ENCODE measurements around the gene STIP1.

DNA sequence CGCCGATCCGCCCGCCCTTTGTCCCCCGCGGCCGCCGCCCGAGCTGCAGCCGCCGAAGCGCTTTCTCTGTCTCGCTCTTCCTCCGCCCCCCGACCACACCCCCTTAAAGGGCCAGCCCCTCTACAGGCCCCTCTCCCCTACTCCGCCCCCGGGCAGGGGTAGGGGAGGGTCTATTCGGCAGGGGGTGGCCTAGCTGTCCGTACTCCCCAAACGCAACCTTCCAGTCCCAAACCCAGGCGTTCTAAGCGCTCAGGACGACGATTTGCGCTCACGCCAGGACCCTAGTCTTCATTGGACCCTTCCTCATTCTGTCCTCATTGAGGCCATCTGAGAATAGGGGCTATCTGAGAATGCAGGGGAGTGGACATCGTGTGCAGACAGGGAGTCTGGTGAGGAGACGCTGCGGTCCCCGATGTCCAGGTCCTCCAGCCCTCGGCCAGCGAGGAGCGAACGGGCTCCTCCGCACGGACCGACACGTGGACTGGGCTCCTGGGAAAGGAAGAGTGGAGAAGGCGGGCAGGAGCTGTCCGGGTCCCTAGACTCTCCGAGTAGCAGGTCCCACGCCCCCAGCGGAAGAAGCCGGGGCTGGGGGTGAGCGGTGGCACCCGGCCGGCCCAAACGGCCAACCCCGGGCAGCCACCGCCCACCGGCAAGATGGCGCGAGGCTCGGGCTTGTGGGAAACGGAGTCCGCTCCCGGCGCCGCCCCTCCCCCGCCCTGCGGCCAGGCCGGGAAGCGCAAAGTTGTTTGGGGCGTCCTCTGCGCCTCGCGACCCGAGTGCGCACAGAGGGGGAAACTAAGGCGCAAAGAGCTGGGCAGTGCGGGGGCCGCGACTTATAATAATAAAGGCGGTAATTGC, 61.1 kb downstream of the STIP1 start, which contains the start of gene PPP1R14B:
- TF ChIP-seq CTCF (IDR thresholded peaks at IDR 0.05; ENCODE audit: low read length) (no peak), EZH2 (optimal IDR thresholded peaks at IDR 0.05; ENCODE audit: low read depth, low read length) (no peak)

All from MM.1S (cell line).